GM23248 (cell line): ENCODE measurements around the gene MPHOSPH6.

Source experiments
- EZH2 ChIP-seq: fragments of 200-600 bp; sonication (generic); IDR thresholded peaks from 2 replicates; pipeline ENCODE4 v1.6.1; 2018; ENCODE audit warnings: antibody characterized with exemption, mild to moderate bottlenecking; ENCODE audit not compliant: insufficient read depth, poor library complexity, severe bottlenecking
- EZH2phosphoT487 ChIP-seq: fragments of 200-600 bp; sonication (generic); IDR thresholded peaks from 2 replicates; pipeline ENCODE4 v1.6.1; 2018; ENCODE audit warnings: antibody characterized with exemption, moderate library complexity, mild to moderate bottlenecking, low read depth; ENCODE audit not compliant: insufficient read depth

DNA sequence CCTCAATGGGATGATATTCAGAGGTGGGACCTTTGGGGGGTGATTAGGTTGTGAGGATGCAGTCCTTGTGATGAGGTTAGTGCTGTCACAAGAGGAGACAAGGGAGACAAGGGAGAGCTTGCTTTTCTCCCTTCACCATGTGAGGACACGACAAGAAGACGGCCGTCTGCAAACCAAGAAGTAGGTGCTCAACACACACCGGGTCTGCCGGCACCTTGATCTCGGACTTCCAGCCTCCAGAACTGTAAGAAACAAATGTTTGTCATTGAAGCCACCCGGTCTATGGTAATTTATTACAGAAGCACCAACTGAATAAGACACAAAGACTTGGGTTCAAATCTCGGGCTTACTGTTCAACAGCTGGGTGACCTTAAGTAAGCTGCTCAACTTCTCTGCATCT, 64.9 kb downstream of the MPHOSPH6 start:
- no peak for TF ChIP-seq EZH2
- TF ChIP-seq EZH2phosphoT487, result no peak
